T-cell (primary cell): ENCODE measurements around the gene MTMR3. TPM values are rescaled to one million over a fixed set of nuclear protein-coding genes. Genes with fewer than 3 reads are reported as not detected.

Experiments
- ATAC-seq, 4 experiments: fragments of 200-7000 bp in 3 of 4; fragments of 150-1000 bp in 1 of 4; cut with Tn5 transposase; replicated peaks in 1 of 4; 1 replicate in 3 of 4; 2 replicates in 1 of 4; pipeline ENCODE4 v1.10.0; 2021; ENCODE audit warnings: moderate library complexity in 3 of 4, mild to moderate bottlenecking in 2 of 4, moderate number of reproducible peaks in 1 of 4
- CTCF ChIA-PET, 2 donors: fragments of 300-600 bp; sonication (Branson Sonifier 250); formaldehyde crosslinking; loops; one replicate each; lab custom pipeline; 2022; ENCODE audit warnings: antibody characterized with exemption in 2 of 2; lab: Charles Lee
- POLR2A ChIA-PET, 2 donors: fragments of 300-600 bp; sonication (Branson Sonifier 250); formaldehyde crosslinking; loops; one replicate each; lab custom pipeline; 2022; ENCODE audit warnings: antibody characterized with exemption in 2 of 2; lab: Charles Lee
- DNase-seq, 35 experiments: peaks; one replicate each; pipeline versions ENCODE4 v3.0.0 to v3.0.0-alpha.2; 2013 to 2023
- H3K27ac ChIP-seq: one replicate; pipeline ENCODE4 v1.5.1; 2013; ENCODE audit warnings: low read length
- H3K27me3 ChIP-seq, 2 experiments: replicated peaks in 1 of 2; 1 replicate in 1 of 2; 2 replicates in 1 of 2; pipeline versions ENCODE4 v1.6.1 to v1.7.0; 2013; ENCODE audit warnings: low read length in 1 of 2, mixed read lengths in 1 of 2; ENCODE audit not compliant: control insufficient read depth in 2 of 2, insufficient read depth in 2 of 2; ENCODE audit errors: extremely low read depth in 1 of 2
- H3K36me3 ChIP-seq, 2 donors: 1 replicate in 1 of 2; 2 replicates in 1 of 2; pipeline versions ENCODE4 v1.6.1 to v1.7.0; 2013; ENCODE audit warnings: low read length in 1 of 2; ENCODE audit not compliant: control insufficient read depth in 2 of 2, insufficient read depth in 1 of 2; ENCODE audit errors: extremely low read depth in 1 of 2
- H3K4me1 ChIP-seq, 2 experiments: 1 replicate in 1 of 2; 2 replicates in 1 of 2; pipeline versions ENCODE4 v1.6.1 to v1.7.0; 2013; ENCODE audit warnings: low read length in 2 of 2, mixed read lengths in 1 of 2; ENCODE audit not compliant: insufficient read depth in 2 of 2, control insufficient read depth in 1 of 2; ENCODE audit errors: extremely low read depth in 1 of 2
- H3K4me3 ChIP-seq, 2 donors: 1 replicate in 1 of 2; 2 replicates in 1 of 2; pipeline versions ENCODE4 v1.5.1 to v1.7.0; 2013; ENCODE audit warnings: mild to moderate bottlenecking in 2 of 2, low read length in 1 of 2, moderate library complexity in 1 of 2; ENCODE audit not compliant: control insufficient read depth in 1 of 2; ENCODE audit errors: extremely low read depth in 1 of 2
- H3K9me3 ChIP-seq: 2 replicates; pipeline ENCODE4 v1.7.0; 2013
- H3K27ac Mint-ChIP-seq, 2 donors: one replicate each; pipeline ENCODE4 v1.8.0; 2020 to 2021; ENCODE audit warnings: mild to moderate bottlenecking in 2 of 2, mixed read lengths in 2 of 2
- H3K27me3 Mint-ChIP-seq, 2 donors: one replicate each; pipeline ENCODE4 v1.8.0; 2021 to 2022; ENCODE audit warnings: mixed read lengths in 2 of 2
- H3K36me3 Mint-ChIP-seq: one replicate; pipeline ENCODE4 v1.8.0; 2021; ENCODE audit warnings: mixed read lengths
- H3K4me1 Mint-ChIP-seq, 3 donors: one replicate each; pipeline ENCODE4 v1.8.0; 2020 to 2022; ENCODE audit warnings: mixed read lengths in 3 of 3, mild to moderate bottlenecking in 1 of 3
- H3K4me3 Mint-ChIP-seq, 3 donors: one replicate each; pipeline ENCODE4 v1.8.0; 2020 to 2022; ENCODE audit warnings: mild to moderate bottlenecking in 3 of 3, mixed read lengths in 3 of 3, moderate library complexity in 3 of 3
- H3K9me3 Mint-ChIP-seq, 3 donors: one replicate each; pipeline ENCODE4 v1.8.0; 2020 to 2022; ENCODE audit warnings: mixed read lengths in 3 of 3
- WGBS: methylation state at CpG from one replicate; pipeline ENCODE4 v1.1.5; 2013; ENCODE audit warnings: missing lambda C conversion rate; ENCODE audit not compliant: insufficient coverage; 5-methylcytosine and 5-hydroxymethylcytosine counted together
- total RNA-seq, 35 experiments: library from RNA in 6 of 35; stranded (reverse) in 6 of 35; fragments of 120-200 nt in 1 of 35; gene quantifications; one replicate each; pipeline versions ENCODE4 v1.2.1 to v1.2.4 and lab custom pipeline; 2013 to 2026

The MTMR3 gene
- total RNA-seq, 5 donors from 2014 or later (not counting 1 experiment from before 2014, with no cell fraction given) = 49.2 to 62.7 (median 57.1) TPM

- no peaks in the 10 kb centered on the region for H3K27me3 Mint-ChIP-seq
- no peak overlapping the region for H3K4me3 ChIP-seq
- H3K9me3 ChIP-seq = no peaks in the 10 kb centered on the region
- H3K36me3 Mint-ChIP-seq = peaks cover 17% of the 10 kb centered on the region
- ChIA-PET POLR2A (no interaction called here), CTCF (interaction anchor here in 1 of 2 donors (0.6 kb wide), 2 partner anchors 453 to 904 kb away, joined by 3 to 5 read pairs; no protein-coding TSS in a partner anchor)
- no peak overlapping the region for H3K27ac ChIP-seq
- H3K4me1 Mint-ChIP-seq = peaks cover 66 to 70% (median 67%) of the 10 kb centered on the region in 3 donors
- H3K36me3 ChIP-seq = no peaks in the 10 kb centered on the region
- no peaks in the 10 kb centered on the region for H3K27me3 ChIP-seq
- ATAC-seq (no peak), DNase-seq (no peak)
- peaks cover 0 to 10% (median 3%) of the 10 kb centered on the region in 3 donors for H3K9me3 Mint-ChIP-seq
- peak overlapping the region in 1 of 3 donors; percentile 44 for H3K4me3 Mint-ChIP-seq
- H3K4me1 ChIP-seq = peaks cover 6 to 8% of the 10 kb centered on the region in 2 experiments
- WGBS = no CpG with 5 or more reads among the region's 2 CpGs
- no peak overlapping the region for H3K27ac Mint-ChIP-seq
Observed at GRCh38 chr22:29944339-29944738, 61.4 kb downstream of the MTMR3 start.

- Histone ChIP-seq H3K36me3 (no peaks in the 10 kb centered on the region), H3K4me1 (peaks cover 6 to 9% of the 10 kb centered on the region in 2 experiments), H3K9me3 (no peaks in the 10 kb centered on the region), H3K4me3 (no peak overlapping the region), H3K27ac (no peak overlapping the region), H3K27me3 (no peaks in the 10 kb centered on the region)
- no peak for DNase-seq
- Mint-ChIP-seq H3K27ac (no peak overlapping the region), H3K4me3 (no peak overlapping the region), H3K4me1 (peaks cover 67% of the 10 kb centered on the region in 3 donors), H3K36me3 (peaks cover 8% of the 10 kb centered on the region), H3K9me3 (peaks cover 0 to 8% (median 3%) of the 10 kb centered on the region in 3 donors), H3K27me3 (no peaks in the 10 kb centered on the region)
- ChIA-PET POLR2A (no interaction called here), CTCF (no interaction called here)
- 100% methylated on average over 1 of the region's 3 CpGs for WGBS
- ATAC-seq = no peak
Observed at GRCh38 chr22:29945435-29945834, 62.5 kb downstream of the MTMR3 start.

- H3K36me3 ChIP-seq = no peaks in the 10 kb centered on the region
- no peak overlapping the region for H3K27ac ChIP-seq
- 86% methylated on average over 1 of the region's 2 CpGs for WGBS
- peaks cover 0 to 8% (median 3%) of the 10 kb centered on the region in 3 donors for H3K9me3 Mint-ChIP-seq
- H3K36me3 Mint-ChIP-seq = peaks cover 4% of the 10 kb centered on the region
- H3K9me3 ChIP-seq = no peaks in the 10 kb centered on the region
- no peak overlapping the region for H3K4me3 Mint-ChIP-seq
- no peak overlapping the region for H3K27ac Mint-ChIP-seq
- ATAC-seq (no peak), DNase-seq (no peak)
- H3K4me1 Mint-ChIP-seq = peaks cover 68 to 73% (median 70%) of the 10 kb centered on the region in 3 donors
- no peak overlapping the region for H3K4me3 ChIP-seq
- CTCF ChIA-PET = no interaction called here
- POLR2A ChIA-PET = no interaction called here
- peaks cover 6 to 12% of the 10 kb centered on the region in 2 experiments for H3K4me1 ChIP-seq
- no peaks in the 10 kb centered on the region for H3K27me3 Mint-ChIP-seq
- H3K27me3 ChIP-seq = no peaks in the 10 kb centered on the region
Observed at GRCh38 chr22:29946220-29946619, 63.2 kb downstream of the MTMR3 start.

GRCh38 chr22:29947410-29948384 is 64.7 kb downstream of the MTMR3 start:
- Mint-ChIP-seq H3K27ac (no peak overlapping the region), H3K27me3 (no peaks in the 10 kb centered on the region), H3K36me3 (no peaks in the 10 kb centered on the region), H3K4me1 (peaks cover 72 to 73% (median 72%) of the 10 kb centered on the region in 3 donors), H3K4me3 (peak overlapping the region in 1 of 3 donors; percentile 22), H3K9me3 (no peaks in the 10 kb centered on the region)
- ATAC-seq (no peak), DNase-seq (no peak)
- WGBS = no CpG with 5 or more reads among the region's 4 CpGs
- H3K36me3 ChIP-seq = no peaks in the 10 kb centered on the region
- ChIA-PET CTCF (no interaction called here), POLR2A (no interaction called here)
- no peak overlapping the region for H3K27ac ChIP-seq
- H3K4me3 ChIP-seq = no peak overlapping the region
- H3K4me1 ChIP-seq = peaks cover 7 to 16% of the 10 kb centered on the region in 2 experiments
- H3K27me3 ChIP-seq = no peaks in the 10 kb centered on the region
- H3K9me3 ChIP-seq = no peaks in the 10 kb centered on the region

GRCh38 chr22:29948385-29948769 is 65.4 kb downstream of the MTMR3 start:
- no peak for DNase-seq
- no CpG with 5 or more reads among the region's 1 CpG for WGBS
- CTCF ChIA-PET = no interaction called here
- Mint-ChIP-seq H3K27ac (no peak overlapping the region), H3K36me3 (no peaks in the 10 kb centered on the region), H3K9me3 (no peaks in the 10 kb centered on the region), H3K4me3 (peak overlapping the region in 1 of 3 donors; percentile 22), H3K27me3 (no peaks in the 10 kb centered on the region), H3K4me1 (peaks cover 73 to 76% (median 75%) of the 10 kb centered on the region in 3 donors)
- H3K4me3 ChIP-seq = no peak overlapping the region
- H3K27ac ChIP-seq = no peak overlapping the region
- ATAC-seq = no peak
- POLR2A ChIA-PET = no interaction called here
- H3K27me3 ChIP-seq = no peaks in the 10 kb centered on the region
- peaks cover 7 to 16% of the 10 kb centered on the region in 2 experiments for H3K4me1 ChIP-seq
- no peaks in the 10 kb centered on the region for H3K36me3 ChIP-seq
- H3K9me3 ChIP-seq = no peaks in the 10 kb centered on the region

- Histone ChIP-seq H3K36me3 (no peaks in the 10 kb centered on the region), H3K27me3 (no peaks in the 10 kb centered on the region), H3K27ac (no peak overlapping the region), H3K9me3 (no peaks in the 10 kb centered on the region), H3K4me3 (no peak overlapping the region), H3K4me1 (peaks cover 2 to 12% of the 10 kb centered on the region in 2 experiments)
- DNase-seq (no peak), ATAC-seq (no peak)
- no CpG with 5 or more reads among the region's 3 CpGs for WGBS
- H3K36me3 Mint-ChIP-seq = no peaks in the 10 kb centered on the region
- CTCF ChIA-PET = no interaction called here
- peaks cover 69 to 71% (median 70%) of the 10 kb centered on the region in 3 donors for H3K4me1 Mint-ChIP-seq
- POLR2A ChIA-PET = interaction anchor here in 1 of 2 donors (0.6 kb wide), 1 partner anchor 420 kb away, joined by 6 read pairs; no protein-coding TSS in a partner anchor
- H3K27ac Mint-ChIP-seq = no peak overlapping the region
- no peaks in the 10 kb centered on the region for H3K9me3 Mint-ChIP-seq
- H3K4me3 Mint-ChIP-seq = no peak overlapping the region
- H3K27me3 Mint-ChIP-seq = no peaks in the 10 kb centered on the region
Observed at GRCh38 chr22:29949872-29950271, 66.9 kb downstream of the MTMR3 start.
